NCI-H2196 (cell line): ENCODE measurements around the gene KIFAP3.
A peak's percentile ranks its signal among the peaks of the same experiment; 100 is the strongest.
"Not testable (repeated sequence)": the region's sequence is repeated elsewhere in the genome, so short reads cannot be mapped to it uniquely, and the experiment has no call there.

Source experiments
- DNase-seq: peaks from one replicate; lab custom pipeline; 2025; ENCODE audit not compliant: unreplicated experiment; lab: John Stamatoyannopoulos, UW

Gene KIFAP3

GRCh38 chr1:169892176-169892926 lies 182.1 kb downstream of the KIFAP3 start:
- DNase-seq = no peak

GRCh38 chr1:169891539-169891885 lies 183.0 kb downstream of the KIFAP3 start:
- DNase-seq = no peak

GRCh38 chr1:169890761-169891538 lies 183.5 kb downstream of the KIFAP3 start:
- DNase-seq = peak; percentile 45

GRCh38 chr1:169889871-169890270 lies 184.6 kb downstream of the KIFAP3 start:
- no peak for DNase-seq

- no peak for DNase-seq
Measured at GRCh38 chr1:169886931-169887330, 187.6 kb downstream of the KIFAP3 start.

- DNase-seq = no peak
Measured at GRCh38 chr1:169886422-169886821, 188.1 kb downstream of the KIFAP3 start.

- no peak for DNase-seq
Measured at GRCh38 chr1:169885207-169885606, 189.3 kb downstream of the KIFAP3 start.

GRCh38 chr1:169884634-169885033 lies 189.9 kb downstream of the KIFAP3 start:
- no peak for DNase-seq

GRCh38 chr1:169882039-169882511 lies 192.4 kb downstream of the KIFAP3 start:
- no peak for DNase-seq

- DNase-seq = no peak
Measured at GRCh38 chr1:169879034-169879840, 195.3 kb downstream of the KIFAP3 start.

GRCh38 chr1:169878498-169878897 lies 196.0 kb downstream of the KIFAP3 start:
- DNase-seq = no peak

- no peak for DNase-seq
Measured at GRCh38 chr1:169877800-169878491, 196.5 kb downstream of the KIFAP3 start.

GRCh38 chr1:169874229-169874628 lies 200.3 kb downstream of the KIFAP3 start:
- DNase-seq = no peak

GRCh38 chr1:169873582-169874199 lies 200.8 kb downstream of the KIFAP3 start:
- DNase-seq = no peak

- no peak for DNase-seq
Measured at GRCh38 chr1:169872906-169873305, 201.6 kb downstream of the KIFAP3 start.

- not testable (repeated sequence) for DNase-seq
Measured at GRCh38 chr1:169871988-169872387, 202.5 kb downstream of the KIFAP3 start.
